Astrocyte of the hippocampus (primary cell): Measurements from ENCODE around the gene HECTD1.
"Not testable (repeated sequence)": the region's sequence is repeated elsewhere in the genome, so short reads cannot be mapped to it uniquely, and the experiment has no call there.

ENCODE experiments used
- DNase-seq: peaks from one replicate; pipeline ENCODE4 v3.0.0; 2011; ENCODE audit warnings: low read depth, low spot score

The HECTD1 gene

GRCh38 chr14:31052905-31053586, 154.5 kb downstream of the HECTD1 start:
- DNase-seq, result not testable (repeated sequence)

- DNase-seq, result no peak
Observed at GRCh38 chr14:31051511-31051910, 156.1 kb downstream of the HECTD1 start.

GRCh38 chr14:31051023-31051422, 156.6 kb downstream of the HECTD1 start:
- no peak for DNase-seq
